Measurements from ENCODE around the gene SLC18A3. TPM values are rescaled to one million over a fixed set of nuclear protein-coding genes. Genes with fewer than 3 reads are reported as not detected.

Gene SLC18A3
- total and polyA plus RNA-seq, 9 donors, result 0.16 TPM; not detected in 8

DNA sequence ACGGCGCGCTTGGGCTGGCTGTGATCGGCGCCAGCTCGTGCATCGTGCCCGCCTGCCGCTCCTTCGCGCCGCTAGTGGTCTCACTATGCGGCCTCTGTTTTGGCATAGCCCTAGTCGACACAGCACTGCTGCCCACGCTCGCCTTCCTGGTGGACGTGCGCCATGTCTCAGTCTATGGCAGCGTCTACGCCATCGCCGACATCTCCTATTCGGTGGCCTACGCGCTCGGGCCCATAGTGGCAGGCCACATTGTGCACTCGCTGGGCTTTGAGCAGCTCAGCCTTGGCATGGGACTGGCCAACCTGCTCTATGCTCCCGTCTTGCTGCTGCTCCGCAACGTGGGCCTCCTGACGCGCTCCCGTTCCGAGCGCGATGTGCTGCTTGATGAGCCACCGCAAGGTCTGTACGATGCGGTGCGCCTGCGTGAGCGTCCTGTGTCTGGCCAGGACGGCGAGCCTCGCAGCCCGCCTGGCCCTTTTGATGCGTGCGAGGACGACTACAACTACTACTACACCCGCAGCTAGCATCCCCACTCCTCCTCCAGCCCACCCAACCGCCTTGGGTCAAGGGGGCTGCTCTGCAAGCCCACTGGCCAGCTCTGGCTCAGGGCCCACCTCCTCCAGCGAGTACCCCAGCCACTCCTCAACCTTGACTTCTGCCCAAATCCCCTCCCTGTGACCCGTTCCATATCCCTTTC is 1.9 kb downstream of the SLC18A3 start:
- no peak overlapping the region for H3K27ac ChIP-seq (ENCODE audit: low read length)
- H3K4me1 ChIP-seq (ENCODE audit: control insufficient read depth, insufficient read depth, low read length), result peaks cover 18% of the 10 kb centered on the region
- H3K36me3 ChIP-seq (ENCODE audit: control insufficient read depth, insufficient read depth, low read length), result no peaks in the 10 kb centered on the region
- no peak for DNase-seq
- 4% methylated on average over 51 of the region's 53 CpGs for WGBS (ENCODE audit: insufficient coverage)
- H3K27me3 ChIP-seq (ENCODE audit: control insufficient read depth, insufficient read depth, low read length), result peaks cover 97% of the 10 kb centered on the region
- no peaks in the 10 kb centered on the region for H3K9me3 ChIP-seq (replicated peaks; ENCODE audit: control insufficient read depth, low read depth, low read length)
- no peak overlapping the region for H3K4me3 ChIP-seq (ENCODE audit: low read length)

DNA sequence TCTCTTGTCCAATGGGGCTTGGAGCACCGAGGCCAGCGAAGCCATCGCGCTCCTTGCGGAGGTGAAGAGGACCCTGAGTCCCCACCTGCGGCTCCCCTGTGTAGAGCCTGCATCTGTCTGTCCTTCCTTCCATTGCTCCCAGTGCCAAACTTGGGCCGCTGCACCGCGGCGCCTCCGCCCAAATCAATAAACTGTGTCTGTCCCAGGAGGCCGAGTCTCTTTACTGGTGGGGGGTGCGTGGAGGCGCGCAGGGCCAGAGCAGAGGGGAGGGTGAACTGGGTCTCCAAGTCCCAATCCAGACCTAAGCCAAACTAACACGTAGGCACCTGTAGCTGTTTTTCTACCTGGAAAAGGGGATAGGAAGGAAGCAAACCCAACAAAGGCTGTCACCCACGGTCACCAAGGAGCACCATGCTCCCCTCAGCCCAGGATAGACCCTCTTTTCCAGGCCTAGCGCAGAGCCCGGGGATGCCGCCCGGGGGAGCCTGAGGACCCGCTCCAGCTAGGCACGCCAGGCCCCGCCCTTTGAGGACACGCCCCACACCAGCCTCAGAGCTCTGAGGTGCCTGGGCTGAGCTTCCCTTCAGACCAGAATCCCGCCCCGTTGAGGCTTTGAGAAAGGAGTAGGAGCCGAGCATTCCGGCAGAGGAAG is 2.5 kb downstream of the SLC18A3 start:
- DNase-seq, result no peak
- Histone ChIP-seq H3K4me3 (ENCODE audit: low read length) (no peak overlapping the region), H3K27ac (ENCODE audit: low read length) (no peak overlapping the region), H3K9me3 (replicated peaks; ENCODE audit: control insufficient read depth, low read depth, low read length) (no peaks in the 10 kb centered on the region), H3K36me3 (ENCODE audit: control insufficient read depth, insufficient read depth, low read length) (no peaks in the 10 kb centered on the region), H3K4me1 (ENCODE audit: control insufficient read depth, insufficient read depth, low read length) (peaks cover 18% of the 10 kb centered on the region), H3K27me3 (ENCODE audit: control insufficient read depth, insufficient read depth, low read length) (peaks cover 95% of the 10 kb centered on the region)
- WGBS (ENCODE audit: insufficient coverage), result under 1% methylated on average over 19 of the region's 29 CpGs

DNA sequence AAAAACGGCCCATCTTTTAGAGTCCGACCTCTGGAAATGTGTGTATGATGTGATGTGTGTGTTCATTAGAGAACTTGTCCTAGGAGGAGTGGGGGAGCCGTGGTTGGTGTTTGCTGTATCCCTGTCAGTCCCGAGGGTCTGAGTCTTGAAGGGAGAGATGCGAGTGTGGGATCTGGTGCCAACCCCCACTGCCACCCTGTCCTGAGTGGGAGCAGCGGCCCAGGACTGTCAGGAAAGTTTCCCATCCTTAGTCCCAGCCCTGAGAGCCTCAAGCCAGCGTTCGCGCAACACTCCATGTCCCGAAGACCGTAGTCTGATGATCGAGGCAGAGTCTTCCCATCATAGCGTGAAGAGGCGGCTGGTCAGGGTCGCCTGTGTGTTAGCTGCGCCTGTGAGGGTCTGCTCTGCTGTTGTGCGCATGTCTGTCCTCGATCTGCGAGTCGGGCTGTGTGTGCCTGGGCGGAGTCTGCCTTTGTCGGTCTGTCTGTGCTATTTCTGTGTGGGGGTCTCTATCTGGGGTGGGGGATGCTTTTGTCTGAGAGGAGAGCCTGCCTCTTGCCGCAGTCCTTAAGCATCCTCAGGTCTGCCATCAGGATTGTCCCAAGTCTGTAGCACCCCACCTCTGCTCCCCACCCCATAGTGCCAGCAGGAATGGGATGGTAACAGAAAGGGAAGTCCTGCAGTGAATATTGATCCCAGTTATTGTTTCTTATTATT is 3.2 kb downstream of the SLC18A3 start:
- Histone ChIP-seq H3K36me3 (ENCODE audit: control insufficient read depth, insufficient read depth, low read length) (no peaks in the 10 kb centered on the region), H3K4me3 (ENCODE audit: low read length) (no peak overlapping the region), H3K4me1 (ENCODE audit: control insufficient read depth, insufficient read depth, low read length) (peaks cover 18% of the 10 kb centered on the region), H3K27me3 (ENCODE audit: control insufficient read depth, insufficient read depth, low read length) (peaks cover 89% of the 10 kb centered on the region), H3K9me3 (replicated peaks; ENCODE audit: control insufficient read depth, low read depth, low read length) (no peaks in the 10 kb centered on the region), H3K27ac (ENCODE audit: low read length) (no peak overlapping the region)
- 1% methylated on average over 15 of the region's 23 CpGs for WGBS (ENCODE audit: insufficient coverage)
- DNase-seq, result no peak

DNA sequence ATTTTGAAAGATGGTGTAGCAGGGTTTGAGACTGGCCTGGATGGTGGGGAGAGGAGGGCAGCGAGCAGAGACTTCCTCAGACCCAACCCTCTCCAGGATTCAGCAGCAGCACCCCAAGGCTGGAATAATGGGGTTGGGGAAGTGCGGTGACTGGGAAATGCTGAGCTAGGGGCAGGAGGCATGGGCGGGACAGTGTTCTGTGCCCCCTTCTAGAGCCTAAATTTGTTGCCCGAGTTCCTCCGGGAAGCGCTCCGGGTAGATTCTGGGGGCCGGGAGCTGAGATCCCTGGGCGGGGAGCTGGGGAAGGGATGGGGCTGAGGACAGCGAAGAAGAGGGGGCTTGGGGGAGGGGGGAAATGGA is 3.8 kb downstream of the SLC18A3 start, which contains the start of gene CHAT:
CHAT (plus strand) TSS at position 156 of the 360 bp plus-strand sequence; CDS start at position 309, 153 bp downstream.
- H3K36me3 ChIP-seq (ENCODE audit: control insufficient read depth, insufficient read depth, low read length), result no peaks in the 10 kb centered on the region

DNA sequence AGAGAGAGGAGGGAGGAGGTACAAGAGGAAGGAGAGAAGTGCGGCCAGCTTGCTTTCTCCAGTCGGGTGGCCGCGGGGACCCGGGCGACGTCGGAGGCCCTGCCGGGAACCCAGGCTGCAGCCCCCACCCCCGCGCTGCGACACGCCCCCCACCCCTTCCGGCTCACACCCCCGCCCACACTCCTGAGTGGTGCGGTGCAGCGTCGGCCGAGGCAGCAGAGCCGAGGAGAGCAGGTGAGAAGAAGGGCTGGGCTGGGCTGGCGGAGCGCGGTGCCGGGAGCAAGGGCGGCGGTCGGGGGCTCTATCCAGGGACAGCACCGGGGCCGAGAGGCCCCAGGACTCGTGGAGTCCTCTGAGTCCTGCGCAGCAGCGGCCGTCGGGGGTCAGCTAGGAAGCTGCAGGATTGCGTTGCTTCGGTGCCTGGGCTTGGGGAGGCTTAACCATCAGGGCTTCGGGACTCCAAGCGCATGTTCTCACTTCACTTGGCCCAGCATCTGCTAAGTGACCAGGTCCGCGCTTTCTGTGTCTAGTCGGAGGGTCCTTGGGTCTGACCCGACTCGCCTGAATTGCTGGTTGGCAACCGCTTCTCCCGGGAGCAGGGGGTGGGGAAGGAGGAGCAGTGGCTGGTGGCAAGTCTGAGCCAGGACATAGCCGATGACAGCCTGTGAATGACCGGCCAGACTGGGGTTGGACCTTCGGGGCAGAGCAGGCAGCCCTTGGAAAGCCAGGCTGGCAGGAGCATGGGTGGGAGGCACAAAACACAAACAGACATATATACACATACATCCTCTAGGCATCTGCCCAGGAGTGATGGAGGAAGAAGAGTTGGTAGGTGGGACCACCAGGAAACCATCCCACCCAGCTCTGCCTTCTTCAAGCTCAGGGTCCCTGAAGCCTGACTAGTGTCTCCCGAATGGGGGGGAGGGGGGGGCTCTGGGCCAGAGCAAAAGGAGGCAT is 4.4 kb downstream of the SLC18A3 start:
- 3% methylated on average over 25 of the region's 49 CpGs for WGBS (ENCODE audit: insufficient coverage)
- no peak for DNase-seq
- Histone ChIP-seq H3K27me3 (ENCODE audit: control insufficient read depth, insufficient read depth, low read length) (peaks cover 82% of the 10 kb centered on the region), H3K4me1 (ENCODE audit: control insufficient read depth, insufficient read depth, low read length) (peaks cover 12% of the 10 kb centered on the region), H3K36me3 (ENCODE audit: control insufficient read depth, insufficient read depth, low read length) (no peaks in the 10 kb centered on the region), H3K9me3 (replicated peaks; ENCODE audit: control insufficient read depth, low read depth, low read length) (no peaks in the 10 kb centered on the region), H3K4me3 (ENCODE audit: low read length) (no peak overlapping the region), H3K27ac (ENCODE audit: low read length) (no peak overlapping the region)

More for the DNA sequence above, 3.8 kb downstream of the SLC18A3 start, which contains the start of gene CHAT:
- H3K4me3 ChIP-seq (ENCODE audit: low read length), result no peak within 1 kb of the TSS
- no peak within 1 kb of the TSS for H3K27ac ChIP-seq (ENCODE audit: low read length)
- H3K27me3 ChIP-seq (ENCODE audit: control insufficient read depth, insufficient read depth, low read length), result peaks cover 88% of the 10 kb centered on the region
- H3K4me1 ChIP-seq (ENCODE audit: control insufficient read depth, insufficient read depth, low read length), result peaks cover 18% of the 10 kb centered on the region
- DNase-seq, result no peak
- no peaks in the 10 kb centered on the region for H3K9me3 ChIP-seq (replicated peaks; ENCODE audit: control insufficient read depth, low read depth, low read length)
- WGBS (ENCODE audit: insufficient coverage), result 2% methylated on average over 9 of the region's 10 CpGs

DNA sequence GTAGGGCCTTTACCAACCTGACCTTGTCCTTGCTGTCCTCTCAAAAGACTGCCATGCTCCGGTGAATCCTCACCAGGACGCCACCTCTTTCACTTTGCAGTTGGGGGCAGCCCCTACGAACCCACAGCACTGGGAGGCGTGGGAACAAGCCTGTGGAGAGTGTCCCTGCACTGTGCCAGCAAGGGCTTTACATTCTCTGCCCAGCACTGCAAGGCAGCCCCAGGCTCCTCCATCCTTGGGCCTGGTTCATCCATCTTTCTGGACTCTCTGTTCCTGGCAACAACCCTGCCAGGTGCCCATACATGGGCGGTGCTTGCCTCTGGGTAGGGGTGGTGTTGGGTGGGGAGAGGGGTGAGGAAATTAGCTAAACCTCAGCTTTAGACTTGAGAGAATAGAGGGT is 5.1 kb downstream of the SLC18A3 start:
- H3K27me3 ChIP-seq (ENCODE audit: control insufficient read depth, insufficient read depth, low read length), result peaks cover 79% of the 10 kb centered on the region
- no peaks in the 10 kb centered on the region for H3K36me3 ChIP-seq (ENCODE audit: control insufficient read depth, insufficient read depth, low read length)
- H3K9me3 ChIP-seq (replicated peaks; ENCODE audit: control insufficient read depth, low read depth, low read length), result no peaks in the 10 kb centered on the region
- no peak overlapping the region for H3K4me3 ChIP-seq (ENCODE audit: low read length)
- H3K27ac ChIP-seq (ENCODE audit: low read length), result no peak overlapping the region
- peaks cover 10% of the 10 kb centered on the region for H3K4me1 ChIP-seq (ENCODE audit: control insufficient read depth, insufficient read depth, low read length)
- WGBS (ENCODE audit: insufficient coverage), result 53% methylated on average over 4 of the region's 5 CpGs
- no peak for DNase-seq

DNA sequence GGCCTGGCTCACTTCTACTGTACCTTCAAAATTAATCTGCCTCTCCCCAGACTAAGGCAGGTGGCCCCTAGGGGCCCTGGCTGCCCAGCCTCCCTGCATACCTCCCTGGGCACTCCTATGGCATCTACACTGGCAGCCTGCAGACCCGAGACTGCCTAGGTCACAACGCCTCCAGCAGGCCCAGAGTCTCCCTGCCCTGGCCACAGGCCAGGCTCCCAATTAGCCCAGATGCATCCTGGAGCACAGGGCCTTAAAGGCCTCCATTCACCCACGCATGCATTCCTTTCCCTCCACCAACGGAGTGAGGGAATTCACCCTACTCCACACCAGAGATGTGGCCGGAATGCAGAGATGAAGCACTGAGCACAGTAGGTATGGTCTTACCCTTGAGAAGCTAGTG is 5.6 kb downstream of the SLC18A3 start:
- Histone ChIP-seq H3K27ac (ENCODE audit: low read length) (no peak overlapping the region), H3K27me3 (ENCODE audit: control insufficient read depth, insufficient read depth, low read length) (peaks cover 74% of the 10 kb centered on the region), H3K4me3 (ENCODE audit: low read length) (no peak overlapping the region), H3K36me3 (ENCODE audit: control insufficient read depth, insufficient read depth, low read length) (no peaks in the 10 kb centered on the region), H3K9me3 (replicated peaks; ENCODE audit: control insufficient read depth, low read depth, low read length) (no peaks in the 10 kb centered on the region), H3K4me1 (ENCODE audit: control insufficient read depth, insufficient read depth, low read length) (peaks cover 10% of the 10 kb centered on the region)
- 71% methylated on average over 2 of the region's 5 CpGs for WGBS (ENCODE audit: insufficient coverage)
- no peak for DNase-seq

DNA sequence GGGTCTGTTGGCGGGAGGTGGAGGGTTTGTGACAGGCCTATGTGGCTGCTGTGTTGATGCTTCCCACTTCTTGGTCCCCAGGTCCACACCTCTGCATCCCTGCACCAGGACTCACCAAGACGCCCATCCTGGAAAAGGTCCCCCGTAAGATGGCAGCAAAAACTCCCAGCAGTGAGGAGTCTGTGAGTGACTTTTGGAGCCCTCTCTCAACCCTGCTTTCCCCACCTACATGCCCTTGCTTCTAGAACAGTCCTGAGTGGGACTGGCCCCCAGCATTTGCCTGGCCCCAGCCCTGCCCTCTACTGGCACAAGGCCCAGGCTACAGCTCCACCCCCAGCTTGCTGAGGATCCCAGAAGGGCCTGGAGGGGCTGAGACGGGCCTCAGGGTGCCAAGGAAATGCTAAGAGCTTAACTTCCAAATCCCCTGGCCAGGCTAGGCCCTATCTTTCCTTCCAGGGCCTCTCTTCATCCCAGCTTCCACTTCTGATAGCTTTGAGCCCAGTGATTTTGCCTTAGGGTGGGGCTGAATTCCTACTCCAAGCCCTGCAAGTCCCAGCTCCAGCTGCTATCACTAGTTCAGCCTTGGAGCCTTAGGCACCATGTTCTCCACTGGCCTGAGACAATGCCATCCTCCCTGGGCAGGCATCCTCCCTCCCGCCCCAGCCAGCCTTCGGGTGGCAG is 6.5 kb downstream of the SLC18A3 start:
- no peak for DNase-seq
- H3K4me1 ChIP-seq (ENCODE audit: control insufficient read depth, insufficient read depth, low read length), result peaks cover 1% of the 10 kb centered on the region
- H3K36me3 ChIP-seq (ENCODE audit: control insufficient read depth, insufficient read depth, low read length), result no peaks in the 10 kb centered on the region
- peaks cover 67% of the 10 kb centered on the region for H3K27me3 ChIP-seq (ENCODE audit: control insufficient read depth, insufficient read depth, low read length)
- no peak overlapping the region for H3K27ac ChIP-seq (ENCODE audit: low read length)
- 65% methylated on average over 2 of the region's 6 CpGs for WGBS (ENCODE audit: insufficient coverage)
- H3K4me3 ChIP-seq (ENCODE audit: low read length), result no peak overlapping the region
- no peaks in the 10 kb centered on the region for H3K9me3 ChIP-seq (replicated peaks; ENCODE audit: control insufficient read depth, low read depth, low read length)
